HG02852 (cell line): Measurements from ENCODE around the gene EXOC3L1.

ENCODE experiments used
- ATAC-seq: cut with Tn5 transposase; IDR thresholded peaks from one replicate; pipeline ENCODE4 v1.9.1; 2021; ENCODE audit warnings: mild to moderate bottlenecking, moderate library complexity; ENCODE audit not compliant: unreplicated experiment

Gene EXOC3L1

GRCh38 chr16:67165121-67166078 is 24.5 kb downstream of the EXOC3L1 start:
- no peak for ATAC-seq

- ATAC-seq: no peak
Measured at GRCh38 chr16:67164599-67165061, 25.3 kb downstream of the EXOC3L1 start, which contains the start of gene HSF4. TSS of gene HSF4 (plus strand) at chr16:67164745. CDS start at chr16:67164812, 67 bp downstream.

GRCh38 chr16:67163999-67164558 is 25.9 kb downstream of the EXOC3L1 start:
- no peak for ATAC-seq

- ATAC-seq: no peak
Measured at GRCh38 chr16:67163164-67163998, 26.6 kb downstream of the EXOC3L1 start.

GRCh38 chr16:67162506-67163163 is 27.3 kb downstream of the EXOC3L1 start:
- ATAC-seq: no peak

DNA sequence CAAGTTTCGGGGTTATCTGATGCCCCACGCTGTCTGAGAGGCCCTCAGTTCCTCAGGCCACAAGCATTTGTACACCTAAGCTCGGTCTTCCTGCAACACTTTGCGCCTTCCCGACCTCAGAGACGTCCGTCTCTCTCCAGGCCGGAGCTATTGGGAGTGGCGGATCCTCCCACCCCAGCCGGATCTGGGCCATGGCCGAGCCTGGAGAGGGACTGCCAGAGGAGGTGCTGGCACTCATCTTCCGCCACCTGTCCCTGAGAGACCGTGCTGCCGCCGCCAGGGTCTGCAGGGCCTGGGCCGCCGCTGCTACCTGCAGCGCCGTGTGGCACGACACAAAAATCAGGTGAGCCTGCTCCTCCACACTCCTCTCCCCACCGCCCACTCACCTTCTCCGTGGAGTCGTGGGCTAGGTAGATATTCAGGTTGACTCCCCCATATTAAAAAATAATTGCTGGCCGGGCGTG is 28.3 kb downstream of the EXOC3L1 start:
- no peak for ATAC-seq

- peak; percentile 34 for ATAC-seq
Measured at GRCh38 chr16:67158637-67159600, 31.0 kb downstream of the EXOC3L1 start.

- ATAC-seq: no peak
Measured at GRCh38 chr16:67157892-67158635, 31.9 kb downstream of the EXOC3L1 start.

- ATAC-seq: no peak
Measured at GRCh38 chr16:67157106-67157748, 32.7 kb downstream of the EXOC3L1 start.

- ATAC-seq: no peak
Measured at GRCh38 chr16:67156143-67156844, 33.6 kb downstream of the EXOC3L1 start.

DNA sequence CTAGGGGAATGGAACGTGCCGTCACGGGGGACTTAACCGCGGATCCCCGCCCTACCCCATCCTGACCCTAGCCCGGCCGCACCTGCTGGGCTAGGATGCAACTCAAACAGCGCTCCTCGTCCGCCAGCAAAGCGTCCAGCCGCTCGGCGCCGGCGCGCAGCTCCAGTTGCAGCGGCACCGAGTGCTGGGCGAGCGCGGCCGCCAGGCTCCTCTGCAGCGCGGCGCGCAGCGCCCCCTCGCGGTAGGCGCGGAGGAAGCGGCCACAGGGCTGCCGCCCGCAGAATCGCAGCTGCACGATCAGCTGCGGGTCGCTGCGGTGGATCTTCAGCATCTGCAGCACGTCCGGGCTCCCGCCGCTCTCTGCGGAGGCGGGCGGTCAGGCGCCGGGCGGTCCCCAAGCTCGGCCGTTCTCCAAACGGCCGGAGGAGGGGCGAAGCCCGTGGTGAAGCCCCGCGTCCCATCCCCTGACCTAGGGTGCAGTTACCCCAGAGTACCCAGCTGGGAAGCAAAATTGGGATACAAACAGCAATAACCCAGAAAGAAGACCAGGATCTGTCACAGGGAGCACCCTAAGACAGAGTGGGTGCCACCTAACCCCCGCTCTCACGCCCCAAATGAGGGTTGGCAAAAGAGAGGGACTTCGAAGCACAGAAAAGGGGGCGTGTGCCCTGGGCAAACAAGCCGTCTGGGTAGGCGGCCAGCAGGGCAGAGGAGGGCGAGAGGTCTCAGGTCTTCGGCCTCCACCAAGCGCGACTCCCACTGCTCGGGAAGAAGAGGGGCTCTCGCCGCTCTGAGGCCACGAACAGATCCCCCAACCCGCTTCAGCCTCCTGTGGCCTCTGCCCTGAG is 34.4 kb downstream of the EXOC3L1 start:
- ATAC-seq: no peak

DNA sequence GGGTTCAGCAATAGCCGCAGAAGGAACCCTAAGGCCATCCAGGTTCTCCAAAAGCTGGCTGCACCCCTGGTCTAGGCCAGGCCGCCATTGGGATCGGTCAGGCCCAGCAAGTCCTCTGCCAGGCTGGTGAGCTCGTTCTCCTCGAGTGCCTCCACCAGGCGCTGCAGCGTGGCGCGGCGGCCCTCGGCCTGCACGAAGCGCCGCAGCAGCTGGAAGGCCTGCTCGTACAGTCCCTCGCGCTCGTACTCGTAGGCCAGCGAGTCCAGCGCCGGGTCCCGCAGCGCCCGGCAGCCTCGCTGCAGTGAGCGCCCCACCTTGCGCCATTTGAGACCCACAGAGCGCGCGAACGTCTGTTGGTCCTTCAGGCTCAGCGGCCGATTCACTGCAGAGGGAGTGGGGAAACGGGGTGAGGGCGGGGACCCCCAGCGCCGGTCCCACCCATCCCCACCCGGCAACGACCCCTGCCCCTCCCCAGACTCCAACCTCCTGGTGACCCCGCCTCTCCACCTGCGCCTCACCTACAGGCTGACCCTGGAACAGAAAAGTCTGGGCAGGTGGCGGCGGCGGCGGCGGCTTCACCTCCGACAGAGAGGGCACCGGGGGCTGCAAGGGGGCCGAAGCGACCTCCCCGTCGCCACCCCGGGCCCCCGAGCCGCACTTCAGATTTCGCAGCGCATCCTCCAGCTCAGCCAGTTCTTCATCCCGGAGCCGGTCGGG is 35.2 kb downstream of the EXOC3L1 start:
- ATAC-seq: no peak

- no peak for ATAC-seq
Measured at GRCh38 chr16:67151431-67152097, 38.4 kb downstream of the EXOC3L1 start.

DNA sequence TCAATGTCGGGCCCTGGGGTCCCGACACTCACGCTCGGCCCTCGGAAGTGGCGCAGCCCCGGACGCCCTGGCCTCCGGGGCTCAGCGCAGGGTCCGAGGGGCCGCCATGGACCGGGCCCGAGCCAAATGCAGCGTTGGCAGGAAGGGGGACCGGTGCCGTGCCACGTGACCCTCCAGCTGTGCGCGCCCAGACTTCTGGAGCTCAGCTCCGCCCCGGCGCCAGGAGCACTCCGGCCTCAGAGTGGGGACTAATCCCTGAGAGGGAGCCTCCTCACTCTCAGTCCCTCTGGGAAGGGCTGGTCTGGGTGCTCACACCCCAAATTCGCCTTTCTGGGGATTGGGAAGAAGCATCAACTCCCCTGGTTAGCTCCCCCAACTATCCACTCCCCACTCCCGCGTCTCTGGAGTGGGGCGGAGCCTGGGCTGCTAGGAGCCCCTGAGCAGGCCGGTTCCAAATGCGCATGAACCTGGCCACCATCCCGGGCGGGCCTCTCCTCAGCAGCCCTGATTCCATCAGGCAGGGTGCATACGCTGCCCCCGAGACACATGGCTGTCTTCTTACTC is 39.0 kb downstream of the EXOC3L1 start, which contains the start of gene B3GNT9:
B3GNT9 (minus strand) TSS at position 166 of the 564 bp plus-strand sequence. CDS start 513 bp downstream, outside the sequence.
- peak; percentile 67 for ATAC-seq
